Stimulated activated CD8-positive, alpha-beta memory T cell treated with anti-CD3 and anti-CD28 coated beads, Interleukin-4, amount 100 ng/mL, for 1 hour (primary cell): ENCODE measurements around the gene HPSE2.

Experiments
- DNase-seq, 2 donors: peaks; one replicate each; pipeline ENCODE4 v3.0.0-alpha.2; 2020; ENCODE audit warnings: low read depth in 2 of 2, low spot score in 1 of 2

HPSE2 gene

GRCh38 chr10:98628206-98628605, 607.4 kb downstream of the HPSE2 start:
- DNase-seq, result no peak

GRCh38 chr10:98627711-98628110, 607.9 kb downstream of the HPSE2 start:
- DNase-seq, result no peak

GRCh38 chr10:98624963-98625362, 610.7 kb downstream of the HPSE2 start:
- no peak for DNase-seq

- DNase-seq, result no peak
Observed at GRCh38 chr10:98623176-98623575, 612.5 kb downstream of the HPSE2 start.

GRCh38 chr10:98621630-98622029, 614.0 kb downstream of the HPSE2 start:
- no peak for DNase-seq

GRCh38 chr10:98620503-98620902, 615.1 kb downstream of the HPSE2 start:
- DNase-seq, result no peak

- no peak for DNase-seq
Observed at GRCh38 chr10:98619446-98619845, 616.2 kb downstream of the HPSE2 start.

GRCh38 chr10:98617906-98618520, 617.6 kb downstream of the HPSE2 start:
- no peak for DNase-seq

- no peak for DNase-seq
Observed at GRCh38 chr10:98613446-98613845, 622.2 kb downstream of the HPSE2 start.

GRCh38 chr10:98611436-98611835, 624.2 kb downstream of the HPSE2 start:
- no peak for DNase-seq

- DNase-seq, result no peak
Observed at GRCh38 chr10:98610836-98611235, 624.8 kb downstream of the HPSE2 start.

GRCh38 chr10:98610301-98610700, 625.4 kb downstream of the HPSE2 start:
- no peak for DNase-seq

- DNase-seq, result no peak
Observed at GRCh38 chr10:98609265-98609664, 626.4 kb downstream of the HPSE2 start.

- no peak for DNase-seq
Observed at GRCh38 chr10:98608411-98608810, 627.2 kb downstream of the HPSE2 start.

GRCh38 chr10:98602224-98602623, 633.4 kb downstream of the HPSE2 start:
- DNase-seq, result no peak

- no peak for DNase-seq
Observed at GRCh38 chr10:98599032-98599610, 636.5 kb downstream of the HPSE2 start.

- DNase-seq, result no peak
Observed at GRCh38 chr10:98596404-98596803, 639.2 kb downstream of the HPSE2 start.

- no peak for DNase-seq
Observed at GRCh38 chr10:98589691-98590090, 646.0 kb downstream of the HPSE2 start.

- no peak for DNase-seq
Observed at GRCh38 chr10:98589007-98589406, 646.6 kb downstream of the HPSE2 start.

GRCh38 chr10:98587156-98587837, 648.4 kb downstream of the HPSE2 start:
- DNase-seq, result no peak

- no peak for DNase-seq
Observed at GRCh38 chr10:98586096-98586495, 649.6 kb downstream of the HPSE2 start.

- DNase-seq, result no peak
Observed at GRCh38 chr10:98582363-98582762, 653.3 kb downstream of the HPSE2 start.

- no peak for DNase-seq
Observed at GRCh38 chr10:98577578-98577977, 658.1 kb downstream of the HPSE2 start.
